GM12865 (cell line): ENCODE measurements around the gene MSI1.

Source experiments
- DNase-seq: peaks from one replicate; pipeline ENCODE4 v3.0.0; 2010; ENCODE audit warnings: low read depth
- H3K4me3 ChIP-seq: 2 replicates; pipeline ENCODE4 v1.5.1; 2011; ENCODE audit warnings: mild to moderate bottlenecking, low read depth, low read length, control low read depth
- CTCF ChIP-seq: IDR thresholded peaks from 2 replicates; pipeline ENCODE4 v1.5.1; 2011; ENCODE audit warnings: low read length, control low read depth, low read depth, inconsistent platforms; ENCODE audit not compliant: insufficient read depth; ENCODE audit errors: missing control alignments

The MSI1 gene

DNA sequence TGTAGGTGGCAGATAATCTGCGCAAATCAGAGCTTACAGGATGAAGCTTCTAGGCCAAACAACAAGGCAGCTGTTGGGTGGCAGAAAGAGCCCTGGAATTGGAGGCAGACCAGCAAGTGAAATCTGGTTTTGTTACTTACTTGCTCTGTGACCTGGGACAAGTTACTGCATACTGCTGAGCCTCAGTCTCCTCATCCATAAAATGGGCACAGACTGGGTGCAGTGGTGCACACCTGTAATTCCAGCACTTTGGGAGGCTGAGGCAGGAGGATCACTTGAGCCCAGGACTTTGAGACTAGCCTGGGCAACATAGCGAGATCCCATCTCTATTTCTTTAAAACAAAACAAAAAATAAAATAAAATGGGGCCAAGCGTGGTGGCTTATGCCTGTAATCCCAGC lies 37.6 kb upstream of the MSI1 start:
- no peak for TF ChIP-seq CTCF
- no peak for DNase-seq
- no peak overlapping the region for H3K4me3 ChIP-seq

DNA sequence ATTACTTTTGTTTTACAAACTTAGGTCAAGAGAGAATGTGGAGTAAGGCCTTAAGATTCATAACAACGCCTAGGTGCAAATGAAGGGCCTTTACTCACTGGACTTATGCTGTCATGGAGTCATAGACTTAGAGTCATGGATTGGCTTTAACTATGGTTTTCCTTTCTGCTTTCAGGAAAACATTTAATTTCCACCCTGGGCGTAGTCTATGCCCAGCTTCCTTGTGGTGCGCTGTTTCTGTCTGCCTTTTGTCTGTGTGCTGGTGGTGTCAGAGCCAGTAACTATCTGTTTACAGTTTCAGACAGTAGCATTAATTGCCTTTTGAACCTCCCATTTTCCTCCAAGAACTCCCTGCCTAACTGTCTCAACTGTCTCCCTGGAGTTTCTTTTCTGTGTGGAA lies 37.1 kb upstream of the MSI1 start:
- no peak overlapping the region for H3K4me3 ChIP-seq
- TF ChIP-seq CTCF, result no peak
- no peak for DNase-seq

- DNase-seq, result peak; percentile 16
- no peak for TF ChIP-seq CTCF
- H3K4me3 ChIP-seq, result no peak overlapping the region
These were observed 35.3 kb upstream of the MSI1 start for GRCh38 chr12:120404271-120404670.

GRCh38 chr12:120403869-120404268 lies 34.9 kb upstream of the MSI1 start:
- no peak for TF ChIP-seq CTCF
- DNase-seq, result no peak

GRCh38 chr12:120402217-120402616 lies 33.3 kb upstream of the MSI1 start:
- H3K4me3 ChIP-seq, result no peak overlapping the region
- DNase-seq, result no peak
- no peak for TF ChIP-seq CTCF

More at GRCh38 chr12:120403869-120404268, 34.9 kb upstream of the MSI1 start:
- no peak overlapping the region for H3K4me3 ChIP-seq

DNA sequence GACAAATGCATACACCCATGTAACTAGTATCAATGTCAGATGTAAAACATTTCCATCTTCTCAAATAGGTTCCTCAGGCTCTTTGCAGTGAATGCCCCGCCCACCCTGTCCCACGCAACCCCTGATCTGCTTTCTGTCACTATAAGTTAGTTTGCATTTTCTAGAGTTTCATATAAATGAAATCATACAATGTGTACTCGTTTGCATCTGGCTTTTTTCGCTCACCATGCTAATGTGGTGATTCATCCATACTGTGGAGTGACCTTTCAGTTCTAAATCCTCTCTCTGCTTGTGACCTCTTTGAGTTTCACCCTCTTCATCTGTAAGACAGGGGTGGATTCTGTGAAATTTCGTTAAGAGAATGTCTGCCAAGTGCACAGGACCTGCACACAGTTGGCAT lies 30.6 kb upstream of the MSI1 start:
- H3K4me3 ChIP-seq, result no peak overlapping the region
- peak; percentile 29 for DNase-seq
- TF ChIP-seq CTCF, result no peak

DNA sequence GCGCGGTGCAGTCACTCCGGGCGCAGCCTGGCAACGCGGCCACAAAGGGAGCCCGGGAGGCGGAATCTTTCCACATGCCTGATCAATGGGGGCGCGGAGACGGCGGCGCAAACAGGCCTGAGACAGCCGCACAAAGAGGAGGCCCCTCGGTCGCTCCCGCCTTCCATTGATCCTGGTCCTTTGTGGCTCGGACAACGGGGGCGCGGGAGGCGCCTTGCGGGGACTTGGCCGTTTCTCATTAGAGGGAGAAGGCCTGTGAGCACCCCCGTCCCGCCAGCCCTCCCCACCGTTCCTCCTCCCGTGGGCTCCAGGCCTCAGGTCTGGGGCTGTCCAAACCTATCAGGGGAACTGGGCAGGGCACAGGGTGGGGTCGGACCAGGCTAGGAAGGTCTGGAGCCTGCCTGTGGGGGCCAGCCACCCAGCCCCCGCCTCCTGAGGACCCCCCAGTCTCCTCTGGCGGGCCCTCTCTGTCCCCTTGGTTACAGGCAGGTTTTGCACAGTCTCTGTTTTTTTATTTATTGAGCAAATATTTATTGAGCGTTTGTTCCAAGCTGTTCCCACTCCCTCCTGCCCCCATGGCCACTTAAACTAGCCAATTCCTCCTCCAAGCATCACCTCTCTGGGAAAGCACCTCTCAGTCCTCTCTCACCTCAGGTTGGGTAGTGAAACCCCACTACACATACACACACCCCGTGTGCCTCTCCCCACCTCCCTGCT lies 29.0 kb upstream of the MSI1 start:
- no peak for TF ChIP-seq CTCF
- DNase-seq, result no peak
- no peak overlapping the region for H3K4me3 ChIP-seq
